Parathyroid adenoma (tissue), 2 donors: ENCODE measurements around the gene SHOX.
"Not testable (repeated sequence)": the region's sequence is repeated elsewhere in the genome, so short reads cannot be mapped to it uniquely, and the experiment has no call there.

ENCODE experiments used
- H2AFZ ChIP-seq: fragments of 300-600 bp; sonication (generic); one replicate; pipeline ENCODE4 v1.7.0; 2017; ENCODE audit warnings: antibody characterized with exemption, mild to moderate bottlenecking
- H3K27ac ChIP-seq: fragments of 300-600 bp; sonication (generic); one replicate; pipeline ENCODE4 v1.7.0; 2017
- H3K27me3 ChIP-seq: fragments of 300-600 bp; sonication (generic); one replicate; pipeline ENCODE4 v1.7.0; 2017; ENCODE audit warnings: low read length; ENCODE audit not compliant: control insufficient read depth, insufficient read depth
- H3K36me3 ChIP-seq: fragments of 300-600 bp; sonication (generic); one replicate; pipeline ENCODE4 v1.7.0; 2017; ENCODE audit warnings: low read length; ENCODE audit not compliant: control insufficient read depth, insufficient read depth
- H3K4me1 ChIP-seq: fragments of 300-600 bp; sonication (generic); one replicate; pipeline ENCODE4 v1.7.0; 2017; ENCODE audit warnings: control low read depth
- H3K4me2 ChIP-seq: fragments of 300-600 bp; sonication (generic); one replicate; pipeline ENCODE4 v1.7.0; 2017; ENCODE audit warnings: low read length
- H3K4me3 ChIP-seq: fragments of 300-600 bp; sonication (generic); one replicate; pipeline ENCODE4 v1.7.0; 2017; ENCODE audit warnings: low read depth, low read length
- H3K79me2 ChIP-seq: fragments of 300-600 bp; sonication (generic); one replicate; pipeline ENCODE4 v1.7.0; 2017; ENCODE audit warnings: control low read depth
- H3K9ac ChIP-seq: fragments of 300-600 bp; sonication (generic); one replicate; pipeline ENCODE4 v1.7.0; 2017; ENCODE audit warnings: mild to moderate bottlenecking
- H3K9me3 ChIP-seq: fragments of 300-600 bp; sonication (generic); one replicate; pipeline ENCODE4 v1.7.0; 2017; ENCODE audit warnings: low read length; ENCODE audit not compliant: control insufficient read depth
- CTCF ChIP-seq: fragments of 300-600 bp; sonication (generic); IDR thresholded peaks from one replicate; pipeline ENCODE4 v1.7.0; 2017; ENCODE audit warnings: antibody characterized with exemption, mild to moderate bottlenecking
- donor health status: primary hyperparathyroidism.

The SHOX gene

DNA sequence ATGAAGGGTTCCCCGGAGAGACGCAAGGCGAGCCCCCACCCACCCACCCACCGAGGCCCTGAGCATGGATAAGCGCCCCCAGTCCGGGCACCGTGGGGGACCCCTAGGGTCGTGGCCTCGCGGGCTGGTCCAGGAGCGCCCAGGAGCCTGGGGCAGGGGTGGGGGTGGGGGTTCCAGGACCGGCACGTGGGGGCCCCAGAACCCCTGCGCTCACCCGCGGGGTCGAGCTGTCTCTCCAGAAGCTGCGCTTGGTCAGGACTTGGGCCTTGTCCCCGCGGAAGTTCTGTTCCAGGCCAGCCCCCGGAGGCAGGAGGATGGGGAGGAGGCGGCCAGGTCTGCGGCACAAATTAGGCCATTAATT is 11.2 kb upstream of the SHOX start:
- H3K79me2 ChIP-seq = no peaks in the 10 kb centered on the region
- H3K36me3 ChIP-seq = no peaks in the 10 kb centered on the region
- H3K4me1 ChIP-seq = no peaks in the 10 kb centered on the region
- H3K27me3 ChIP-seq = peaks cover 5% of the 10 kb centered on the region
- H3K4me3 ChIP-seq = no peak overlapping the region
- H2AFZ ChIP-seq = no peak overlapping the region
- no peak overlapping the region for H3K4me2 ChIP-seq
- no peaks in the 10 kb centered on the region for H3K9me3 ChIP-seq
- no peak overlapping the region for H3K27ac ChIP-seq
- no peak for TF ChIP-seq CTCF
- no peak overlapping the region for H3K9ac ChIP-seq

- H3K27me3 ChIP-seq = peaks cover 5% of the 10 kb centered on the region
- no peak for TF ChIP-seq CTCF
- no peak overlapping the region for H3K4me3 ChIP-seq
- H3K27ac ChIP-seq = no peak overlapping the region
- H3K4me2 ChIP-seq = no peak overlapping the region
- H3K4me1 ChIP-seq = no peaks in the 10 kb centered on the region
- H3K9me3 ChIP-seq = no peaks in the 10 kb centered on the region
- no peaks in the 10 kb centered on the region for H3K79me2 ChIP-seq
- H3K36me3 ChIP-seq = no peaks in the 10 kb centered on the region
- H3K9ac ChIP-seq = no peak overlapping the region
- no peak overlapping the region for H2AFZ ChIP-seq
Observed at GRCh38 chrX:619812-620531, 10.6 kb upstream of the SHOX start.

DNA sequence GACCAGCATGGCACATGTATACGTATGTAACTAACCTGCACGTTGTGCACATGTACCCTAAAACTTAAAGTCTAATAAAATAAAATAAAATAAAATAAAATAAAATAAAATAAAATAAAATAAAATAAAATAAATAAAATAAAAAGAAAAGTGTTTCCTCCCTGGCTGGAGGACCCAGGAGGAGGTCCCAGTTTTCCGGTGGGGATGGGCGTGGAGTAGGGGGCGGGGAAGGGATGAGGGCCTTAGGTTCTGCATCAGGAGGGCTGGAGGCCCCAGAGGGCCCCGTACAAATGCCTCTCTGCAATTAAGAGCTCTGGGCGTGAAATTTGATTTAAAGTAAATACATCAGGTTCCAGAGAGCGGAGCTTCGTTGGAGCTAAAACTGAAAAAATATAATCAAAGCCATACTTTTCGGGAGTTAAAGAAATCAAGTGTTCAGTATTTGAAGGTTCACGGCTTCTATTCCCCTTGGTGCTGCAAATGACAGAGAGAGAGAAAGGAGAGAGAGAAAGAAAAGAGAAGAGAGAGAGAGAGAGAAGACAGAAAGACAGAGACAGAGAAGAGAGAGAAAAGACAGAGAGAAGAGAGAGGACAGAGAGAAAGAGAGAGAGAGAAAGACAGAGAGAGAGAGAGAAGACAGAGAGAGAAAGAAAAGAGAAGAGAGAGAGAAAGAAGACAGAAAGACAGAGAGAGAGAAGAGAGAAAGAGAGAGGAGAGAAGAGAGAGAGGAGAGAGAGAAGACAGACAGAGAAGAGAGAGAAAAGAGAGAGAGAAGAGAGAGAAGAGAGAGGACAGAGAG is 8.7 kb upstream of the SHOX start:
- no peak overlapping the region for H3K27ac ChIP-seq
- no peak overlapping the region for H3K9ac ChIP-seq
- H2AFZ ChIP-seq = no peak overlapping the region
- no peaks in the 10 kb centered on the region for H3K4me1 ChIP-seq
- no peaks in the 10 kb centered on the region for H3K9me3 ChIP-seq
- no peaks in the 10 kb centered on the region for H3K79me2 ChIP-seq
- H3K4me3 ChIP-seq = no peak overlapping the region
- no peak for TF ChIP-seq CTCF
- H3K36me3 ChIP-seq = no peaks in the 10 kb centered on the region
- no peak overlapping the region for H3K4me2 ChIP-seq
- peaks cover 5% of the 10 kb centered on the region for H3K27me3 ChIP-seq

DNA sequence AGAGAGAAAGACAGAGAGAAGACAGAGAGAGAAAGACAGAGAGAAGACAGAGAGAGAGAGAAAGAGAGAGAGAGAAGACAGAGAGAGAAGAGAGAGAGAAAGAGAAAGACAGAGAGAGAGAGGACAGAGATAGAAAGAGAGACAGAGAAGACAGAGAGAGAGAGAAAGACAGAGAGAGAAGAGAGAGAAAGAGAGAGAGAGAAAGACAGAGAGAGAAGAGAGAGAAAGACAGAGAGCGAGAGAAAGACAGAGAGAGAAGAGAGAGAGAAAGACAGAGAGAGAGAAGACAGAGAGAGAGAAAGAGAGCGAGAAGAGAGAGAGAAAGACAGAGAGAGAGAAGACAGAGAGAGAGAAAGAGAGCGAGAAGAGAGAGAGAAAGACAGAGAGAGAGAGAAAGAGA is 7.8 kb upstream of the SHOX start:
- not testable (repeated sequence) for H3K4me2 ChIP-seq, H3K9me3 ChIP-seq, H3K4me3 ChIP-seq, H3K27ac ChIP-seq, H3K9ac ChIP-seq, H3K36me3 ChIP-seq, H3K79me2 ChIP-seq, H3K4me1 ChIP-seq, H2AFZ ChIP-seq, H3K27me3 ChIP-seq

- Histone ChIP-seq H3K4me1 (no peaks in the 10 kb centered on the region), H3K36me3 (no peaks in the 10 kb centered on the region), H3K4me2 (peak overlapping the region; percentile 57), H3K9me3 (no peaks in the 10 kb centered on the region), H3K79me2 (no peaks in the 10 kb centered on the region), H3K27ac (no peak overlapping the region), H2AFZ (no peak overlapping the region), H3K4me3 (no peak overlapping the region), H3K27me3 (peaks cover 5% of the 10 kb centered on the region), H3K9ac (no peak overlapping the region)
- no peak for TF ChIP-seq CTCF
Observed at GRCh38 chrX:623268-623598, 7.4 kb upstream of the SHOX start.
